AG04450 (cell line): ENCODE data around the gene CLMN. TPM values are rescaled to one million over a fixed set of nuclear protein-coding genes. Genes with fewer than 3 reads are reported as not detected.

Experiments
- CTCF ChIA-PET: fragments of 300-600, 350-600 bp; formaldehyde crosslinking; extraction: SDS; loops from one replicate; lab custom pipeline; 2022; ENCODE audit warnings: antibody characterized with exemption, inconsistent platforms; lab: Charles Lee
- POLR2A ChIA-PET: fragments of 350-600 bp; formaldehyde crosslinking; extraction: SDS; loops from one replicate; lab custom pipeline; 2021; ENCODE audit warnings: antibody characterized with exemption, inconsistent platforms; lab: Yijun Ruan, JAX
- DNase-seq: peaks from one replicate; pipeline ENCODE4 v3.0.0-alpha.2; 2011; ENCODE audit warnings: low read depth, low spot score
- H3K27ac ChIP-seq: one replicate; pipeline ENCODE4 v1.5.1; 2012; ENCODE audit warnings: low read depth, low read length, control low read depth
- H3K27me3 ChIP-seq: one replicate; pipeline ENCODE4 v1.6.0; 2012; ENCODE audit warnings: low read length; ENCODE audit not compliant: control insufficient read depth, insufficient read depth
- H3K4me3 ChIP-seq: 2 replicates; pipeline ENCODE4 v1.5.1; 2011; ENCODE audit warnings: mild to moderate bottlenecking, low read depth, low read length, control low read depth
- H3K9me3 ChIP-seq: 2 replicates; pipeline ENCODE4 v1.5.1; 2012; ENCODE audit warnings: low read length; ENCODE audit not compliant: control insufficient read depth, insufficient read depth
- CTCF ChIP-seq: IDR thresholded peaks from 2 replicates; pipeline ENCODE4 v1.5.1; 2011; ENCODE audit warnings: low read depth, low read length, control low read depth, inconsistent platforms
- polyA plus RNA-seq: library from polyadenylated mRNA; depleted of rRNA; stranded (reverse); fragments of >200 nt; gene quantifications from 2 replicates; pipeline ENCODE4 v1.2.3, GENCODE V29; 2011

The CLMN gene
- polyA plus RNA-seq, 1 experiment, result 0.09 TPM

GRCh38 chr14:95322651-95323050 is 2.9 kb upstream of the CLMN start:
- CTCF ChIA-PET, result no interaction called here
- H3K9me3 ChIP-seq, result no peaks in the 10 kb centered on the region; the same call in 1 of the 2 replicates
- no peak overlapping the region for H3K4me3 ChIP-seq
- no peak overlapping the region for H3K27ac ChIP-seq
- peaks cover 22% of the 10 kb centered on the region for H3K27me3 ChIP-seq
- no peak for TF ChIP-seq CTCF
- POLR2A ChIA-PET, result no interaction called here
- DNase-seq, result no peak

GRCh38 chr14:95321693-95322455 is 2.2 kb upstream of the CLMN start:
- H3K27me3 ChIP-seq, result peaks cover 22% of the 10 kb centered on the region
- CTCF ChIA-PET, result no interaction called here
- H3K9me3 ChIP-seq, result no peaks in the 10 kb centered on the region; the same call in 1 of the 2 replicates
- no peak for DNase-seq
- POLR2A ChIA-PET, result no interaction called here
- H3K4me3 ChIP-seq, result no peak overlapping the region
- H3K27ac ChIP-seq, result no peak overlapping the region
- no peak for TF ChIP-seq CTCF

DNA sequence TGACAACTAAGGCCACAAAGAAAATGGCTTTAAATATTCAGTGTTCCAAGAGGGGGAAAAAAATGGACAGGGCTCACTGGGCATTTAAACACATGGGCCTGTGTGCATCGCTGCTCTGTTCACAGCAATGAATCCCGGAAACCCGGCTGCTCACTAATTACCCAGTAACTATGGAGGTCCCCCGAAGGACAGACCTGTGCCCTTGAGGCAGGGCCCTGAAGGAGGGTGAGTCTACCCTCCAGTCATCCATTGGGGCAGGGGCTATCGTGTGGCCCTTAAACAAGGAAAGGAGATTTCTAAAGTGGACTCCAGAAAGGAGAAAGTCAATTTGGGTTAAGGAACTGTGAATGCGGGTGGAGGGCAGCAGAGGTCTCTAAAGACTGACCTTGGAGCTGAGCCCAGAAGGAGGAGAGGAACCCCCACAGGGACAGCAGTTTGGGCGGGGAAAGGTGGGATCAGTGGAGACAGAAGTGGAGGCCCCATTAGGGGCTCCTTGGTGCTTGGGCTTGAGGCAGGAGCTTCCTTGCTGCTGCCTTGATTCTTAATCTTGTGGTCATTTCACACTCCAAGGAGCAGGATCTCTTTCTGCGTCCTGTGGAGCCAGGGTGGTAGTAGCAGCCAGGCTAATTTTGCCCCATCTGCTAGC is 1.4 kb upstream of the CLMN start:
- TF ChIP-seq CTCF, result no peak
- CTCF ChIA-PET, result no interaction called here

DNA sequence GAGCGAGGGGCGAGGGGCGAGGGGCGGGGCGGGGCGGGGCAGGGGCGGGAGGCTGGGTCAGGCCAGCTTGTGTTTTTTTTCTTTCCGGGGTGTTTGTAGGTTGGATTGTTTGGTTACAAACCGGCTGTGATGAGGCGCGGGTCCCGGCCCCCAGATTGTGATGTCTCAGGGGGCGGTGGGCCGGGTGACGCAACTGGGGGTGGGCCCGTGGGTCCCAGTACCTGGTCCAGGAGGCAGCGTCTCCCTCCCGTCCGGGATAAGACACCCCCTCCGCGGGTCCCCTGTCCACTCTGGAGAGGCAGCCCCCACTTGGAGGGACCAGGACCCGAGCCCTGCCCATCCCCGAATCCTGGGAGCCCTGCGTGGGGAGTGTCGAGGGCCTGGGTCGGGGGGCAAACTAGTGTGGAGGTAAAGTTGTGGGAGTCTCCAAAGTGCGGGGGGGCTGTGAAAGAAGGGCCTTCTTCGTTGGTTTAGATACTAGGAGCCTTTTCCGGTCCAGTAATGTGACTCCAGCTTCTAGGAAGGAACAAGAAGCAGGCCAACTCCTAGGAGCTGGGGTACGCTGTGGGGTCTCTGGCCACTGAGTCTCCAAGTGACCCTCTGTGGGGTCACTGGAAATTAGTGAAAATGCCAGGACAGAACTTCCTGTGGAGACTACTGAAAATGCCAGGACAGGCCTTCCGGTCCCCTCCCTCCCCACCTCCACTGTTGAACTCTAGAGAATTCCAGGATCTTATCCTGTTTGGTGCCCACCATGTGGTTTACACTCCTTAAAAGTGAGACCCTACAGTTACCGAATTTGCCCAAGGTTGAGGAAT is 579 bp upstream of the CLMN start:
- POLR2A ChIA-PET, result no interaction called here
- Histone ChIP-seq H3K4me3 (peak overlapping the region; percentile 32), H3K27ac (no peak overlapping the region), H3K9me3 (no peaks in the 10 kb centered on the region; the same call in 1 of the 2 replicates), H3K27me3 (peaks cover 24% of the 10 kb centered on the region)
- CTCF ChIA-PET, result no interaction called here
- DNase-seq, result no peak
- no peak for TF ChIP-seq CTCF

More for the DNA sequence above, 1.4 kb upstream of the CLMN start:
- no peaks in the 10 kb centered on the region; the same call in 1 of the 2 replicates for H3K9me3 ChIP-seq
- H3K4me3 ChIP-seq, result no peak overlapping the region
- H3K27ac ChIP-seq, result no peak overlapping the region
- POLR2A ChIA-PET, result no interaction called here
- peaks cover 24% of the 10 kb centered on the region for H3K27me3 ChIP-seq
- DNase-seq, result no peak
